Hepatic stellate cell (primary cell): ENCODE results near the gene VPS37C.

Source experiments
- DNase-seq: peaks from one replicate; pipeline ENCODE4 v3.0.0; 2011; ENCODE audit warnings: low spot score

VPS37C gene

DNA sequence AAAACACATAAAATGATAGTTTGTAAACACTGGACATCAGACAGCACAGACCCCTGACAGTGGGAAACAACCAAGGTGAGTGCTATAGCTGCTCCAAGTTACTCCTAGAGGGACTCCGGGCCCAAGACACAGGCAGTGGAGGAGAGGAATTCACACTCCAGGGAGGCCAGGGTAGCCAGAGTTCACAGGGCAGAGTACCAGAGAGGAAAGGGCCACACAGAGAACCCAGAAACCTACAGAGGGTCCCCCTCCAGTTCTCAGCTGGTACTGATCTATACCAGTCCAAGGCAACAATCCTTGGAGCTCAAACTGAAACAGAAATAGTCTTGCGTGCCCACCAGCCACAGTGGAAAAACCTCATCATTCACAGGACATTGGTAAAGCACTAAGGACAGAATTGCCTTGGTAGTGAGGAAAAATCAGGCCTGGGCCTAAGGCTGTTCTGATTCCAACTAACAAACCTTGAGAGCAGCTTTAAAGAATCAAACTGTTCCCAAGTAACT is 7.6 kb downstream of the VPS37C start:
- no peak for DNase-seq

DNA sequence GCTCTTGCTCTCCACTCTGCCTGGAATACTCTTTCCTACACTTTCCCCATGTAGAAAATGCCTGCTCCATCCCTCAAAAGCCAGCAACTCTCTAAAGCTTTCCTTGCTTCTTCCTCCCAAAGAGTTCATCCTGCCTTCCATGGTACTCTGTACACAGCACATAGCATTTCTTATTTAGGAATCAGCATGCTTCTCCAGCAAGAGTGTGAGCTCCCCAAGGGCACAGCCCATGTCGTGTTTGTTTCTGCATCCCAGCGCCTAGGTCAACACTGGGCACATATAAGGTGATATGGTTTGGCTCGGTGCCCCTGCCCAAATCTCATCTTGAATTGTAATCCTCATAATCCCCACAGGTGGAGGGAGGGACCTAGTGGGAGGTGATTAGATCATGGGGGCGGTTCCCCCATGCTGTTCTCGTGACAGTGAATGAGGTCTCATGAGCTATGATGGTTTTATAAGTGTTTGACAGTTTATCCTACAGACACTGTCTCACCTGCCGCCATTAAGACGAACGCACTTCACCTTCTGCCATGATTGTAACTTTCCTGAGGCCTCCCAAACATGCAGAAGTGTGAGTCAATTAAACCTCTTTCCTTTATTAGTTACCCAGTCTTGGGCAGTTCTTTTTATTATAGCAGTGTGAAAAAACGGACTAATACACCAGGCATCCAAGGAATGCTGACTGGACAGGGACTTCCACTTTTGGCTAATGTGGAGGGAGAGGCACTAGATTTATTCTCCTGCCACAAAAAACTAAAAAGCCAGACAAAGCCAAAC is 8.2 kb downstream of the VPS37C start:
- DNase-seq: peak; percentile 79

DNA sequence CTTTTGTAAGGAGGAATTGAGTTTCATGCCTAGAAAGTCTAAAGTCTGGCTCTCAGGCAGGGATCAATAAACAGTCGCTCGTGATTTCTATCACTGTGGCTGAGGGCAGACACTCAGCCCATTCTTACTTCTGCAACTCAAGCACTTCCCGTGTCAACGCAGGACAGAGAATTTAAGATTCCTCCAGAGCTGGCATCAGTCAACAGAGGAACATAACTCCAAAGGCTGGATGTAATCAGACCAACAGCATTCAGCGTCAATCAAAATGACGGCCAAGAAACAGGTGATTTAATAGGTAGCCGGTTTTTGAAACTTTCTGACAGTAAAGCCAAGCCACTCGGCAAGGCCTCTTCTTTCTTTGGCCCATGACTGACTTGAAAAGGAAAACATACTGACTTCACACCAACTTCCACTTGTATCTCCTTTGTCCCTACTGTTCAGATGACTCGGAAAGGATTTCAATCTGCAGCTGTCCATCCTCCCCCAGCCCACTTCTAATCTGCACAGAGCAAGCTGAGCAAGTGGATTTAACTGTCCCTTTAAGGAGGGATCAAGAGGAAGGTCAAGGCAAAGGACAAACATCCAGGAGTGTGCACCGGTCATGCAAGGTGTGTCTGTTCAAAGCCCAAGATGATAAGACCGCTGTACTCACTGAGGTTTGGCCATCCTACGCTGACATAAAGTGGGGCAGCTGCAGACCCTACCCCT is 9.5 kb downstream of the VPS37C start:
- DNase-seq: no peak

DNA sequence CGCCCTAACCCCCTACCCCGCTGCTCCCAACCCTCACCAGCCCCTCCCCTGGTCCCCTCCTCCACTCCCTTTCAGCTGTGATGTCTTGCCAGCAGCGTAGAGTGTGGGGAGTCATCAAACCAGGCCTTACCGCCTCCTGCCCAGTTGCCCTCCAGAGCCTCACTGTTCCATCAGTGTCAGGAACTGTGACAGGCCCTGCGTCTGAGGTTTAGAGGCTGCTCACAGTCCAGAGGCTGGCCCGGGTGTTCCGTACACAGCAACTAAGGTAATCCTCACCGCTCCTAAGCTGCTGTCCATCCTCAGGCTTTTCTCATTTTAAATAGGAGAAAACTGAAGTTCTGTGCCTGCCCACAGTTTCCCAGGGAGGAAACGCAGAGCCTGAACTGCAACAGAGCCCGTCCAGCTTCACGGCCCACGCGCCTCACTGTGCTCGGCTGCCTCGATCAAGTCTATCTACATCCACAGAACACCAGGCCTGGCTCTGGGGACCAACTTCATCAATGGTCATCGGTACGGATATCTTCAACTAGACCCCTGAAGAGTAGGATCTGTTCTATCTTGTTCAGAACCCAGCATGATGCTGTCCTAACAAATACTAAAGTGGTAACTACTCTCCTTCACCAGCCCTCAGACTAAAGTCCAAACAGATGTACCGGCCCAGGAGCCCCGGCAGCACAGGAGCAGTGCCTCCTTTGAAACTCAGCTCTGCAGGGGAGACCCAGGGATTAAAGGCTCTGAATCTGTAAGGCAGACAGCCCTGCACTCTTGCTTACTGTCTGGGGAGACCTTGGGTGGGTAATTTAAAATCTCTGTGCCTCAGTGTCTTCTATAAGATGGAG is 10.3 kb downstream of the VPS37C start:
- DNase-seq: no peak

DNA sequence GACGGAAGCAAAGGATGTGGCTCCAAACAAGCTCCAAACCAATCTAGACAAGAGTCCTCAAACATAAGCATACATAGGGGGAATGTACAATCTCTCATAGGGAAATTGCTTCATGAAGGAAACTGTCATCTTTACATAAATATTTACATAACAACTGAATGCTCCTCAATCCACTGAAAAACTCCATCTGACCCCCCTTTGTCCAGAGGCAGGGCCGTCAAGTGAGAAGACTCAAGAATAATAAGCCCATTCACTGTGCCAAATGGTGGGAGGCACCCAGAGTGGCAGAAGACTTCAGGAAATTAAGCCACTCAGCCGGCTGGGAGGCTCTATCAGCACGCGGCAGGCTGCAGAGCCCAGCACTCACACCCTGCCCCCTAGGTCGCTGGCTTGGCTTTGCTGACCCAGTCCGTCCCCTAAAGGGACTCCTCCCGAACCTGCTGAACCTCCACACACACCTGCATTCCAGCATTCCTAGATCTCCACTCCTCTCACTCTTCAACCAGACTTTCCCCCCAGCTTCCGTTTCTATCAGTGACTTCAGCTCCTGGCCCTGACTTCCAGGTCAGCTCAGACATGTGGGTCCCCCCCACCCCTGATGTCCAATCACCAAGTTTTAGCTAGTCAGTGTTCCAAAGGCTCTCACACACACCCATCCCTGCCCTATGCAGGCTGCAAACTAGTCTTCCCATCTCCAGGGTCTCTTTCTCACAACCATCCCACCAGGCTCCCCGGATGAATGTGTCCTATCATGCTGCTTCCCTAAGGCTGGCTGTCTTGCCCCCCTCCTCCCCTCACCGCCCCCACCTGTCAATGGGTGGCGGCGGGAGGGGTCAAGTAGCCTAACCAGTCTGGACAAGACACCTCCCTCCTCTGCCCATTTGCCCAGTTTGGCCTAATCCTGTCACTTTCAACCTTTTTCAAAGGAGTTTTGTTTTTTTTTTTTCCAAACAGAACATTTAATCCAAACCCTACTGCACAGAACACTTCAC is 11.3 kb downstream of the VPS37C start:
- peak; percentile 38 for DNase-seq

DNA sequence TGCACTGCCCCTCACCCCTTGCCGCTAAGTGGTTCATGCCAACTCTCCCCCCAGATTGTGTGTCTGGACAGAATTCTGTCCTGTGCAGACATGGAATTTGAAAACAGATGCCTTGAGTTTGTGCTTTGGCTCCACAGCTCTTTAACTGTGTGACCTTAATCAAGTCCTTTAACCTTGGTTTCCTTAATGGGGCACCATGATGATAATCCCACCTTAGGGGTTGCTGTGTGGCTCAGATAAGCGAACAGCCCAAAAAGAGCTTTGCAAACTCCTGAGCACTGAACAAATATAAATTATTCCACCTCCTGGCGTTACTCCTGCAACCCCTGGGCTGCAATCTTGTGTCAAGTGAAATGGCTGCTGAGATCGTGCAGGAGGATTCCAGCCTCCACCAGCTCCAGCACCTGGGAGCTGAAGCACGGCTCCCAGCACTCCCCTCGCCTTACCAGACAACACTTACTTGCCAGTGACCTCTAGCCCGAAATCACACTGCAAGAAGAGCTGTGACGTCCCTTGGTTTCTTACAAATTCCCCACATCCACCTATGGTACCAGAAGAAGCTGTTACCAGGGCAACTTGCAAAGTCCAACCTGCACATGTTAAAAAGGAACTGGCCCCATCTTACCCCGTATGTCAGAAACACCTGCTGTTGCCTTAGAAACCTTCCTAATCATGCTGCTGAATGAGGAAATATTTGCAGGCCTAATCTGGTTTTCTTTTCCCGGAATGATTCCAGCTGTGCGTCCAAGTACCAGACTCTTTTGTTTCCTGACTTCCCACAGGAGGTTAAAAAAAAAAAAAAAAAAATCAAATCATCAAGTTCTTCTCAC is 13.2 kb downstream of the VPS37C start:
- no peak for DNase-seq

DNA sequence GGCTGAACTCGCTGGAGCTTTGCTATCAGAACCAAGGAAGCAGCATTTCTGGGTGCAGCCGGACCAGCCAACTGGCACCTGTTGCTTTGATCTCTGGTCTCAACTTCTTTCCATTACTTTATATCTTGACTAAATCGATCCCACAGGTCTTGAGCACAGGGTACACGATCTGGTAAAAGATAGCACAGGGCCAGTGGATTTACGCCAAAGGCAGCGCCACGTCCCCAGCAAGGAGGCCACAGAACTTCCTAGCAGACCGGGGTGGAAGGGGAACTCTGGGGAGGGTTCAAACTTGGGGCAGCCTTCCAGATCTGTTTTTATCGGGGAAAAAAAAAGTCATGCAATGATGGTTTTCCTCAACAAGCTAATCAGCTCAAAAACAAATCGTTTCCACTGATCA is 14.0 kb downstream of the VPS37C start:
- no peak for DNase-seq

DNA sequence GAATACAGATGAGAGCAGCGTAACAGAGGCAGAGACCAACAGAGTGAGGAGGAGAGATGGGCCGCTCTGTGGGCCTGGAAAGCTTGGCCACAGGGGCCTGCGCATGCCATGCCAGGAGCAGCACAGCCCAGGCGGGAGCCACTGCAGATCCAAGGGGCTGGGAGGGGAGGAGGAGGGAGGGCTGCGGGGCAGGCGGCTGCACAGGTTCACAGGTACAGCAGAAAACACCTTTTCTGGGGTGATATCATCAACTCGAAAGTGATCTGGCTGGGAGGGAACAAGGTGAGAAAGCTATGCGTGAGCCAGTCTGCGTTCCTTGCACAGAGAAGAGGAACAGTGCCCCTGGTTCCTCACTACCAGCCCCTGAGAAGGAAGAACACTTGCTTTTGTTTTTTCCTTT is 14.8 kb downstream of the VPS37C start:
- DNase-seq: no peak

DNA sequence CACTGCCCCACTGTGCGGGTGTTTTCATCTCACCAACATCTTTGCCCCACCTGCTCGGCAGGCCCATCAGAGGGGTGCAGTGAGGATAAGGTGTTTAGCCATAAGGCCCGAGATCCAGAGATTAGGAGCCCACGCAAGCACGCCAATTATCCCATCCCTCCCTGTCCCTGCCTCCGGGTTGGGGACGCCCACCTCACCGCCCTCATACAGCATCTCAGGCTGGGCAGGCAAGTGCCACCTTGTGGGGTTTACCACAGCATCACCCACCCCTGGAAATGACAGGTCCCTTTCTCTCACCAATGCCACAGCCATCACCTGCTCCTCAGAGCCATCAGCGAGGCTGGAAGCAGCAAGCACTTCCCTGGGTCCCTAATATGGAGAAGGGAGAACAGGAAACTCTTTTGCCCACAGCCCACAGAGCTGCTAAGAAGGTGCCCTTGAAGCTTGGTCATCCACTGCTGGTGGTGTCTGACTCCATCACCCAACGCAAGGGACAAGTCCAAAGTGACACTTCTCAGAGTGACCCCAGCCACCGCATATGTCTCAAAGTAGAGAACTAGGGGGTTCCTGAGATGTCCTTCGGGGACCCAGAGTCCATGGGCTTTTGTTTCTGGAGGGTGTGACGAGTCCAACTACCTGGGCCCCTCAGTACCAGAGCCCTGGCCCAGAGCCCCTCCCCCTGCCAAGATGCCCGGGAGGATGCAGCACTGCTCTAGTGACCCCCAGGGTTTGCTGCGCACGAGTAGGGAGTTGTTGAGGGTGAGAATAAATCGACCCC is 15.8 kb downstream of the VPS37C start:
- DNase-seq: no peak

DNA sequence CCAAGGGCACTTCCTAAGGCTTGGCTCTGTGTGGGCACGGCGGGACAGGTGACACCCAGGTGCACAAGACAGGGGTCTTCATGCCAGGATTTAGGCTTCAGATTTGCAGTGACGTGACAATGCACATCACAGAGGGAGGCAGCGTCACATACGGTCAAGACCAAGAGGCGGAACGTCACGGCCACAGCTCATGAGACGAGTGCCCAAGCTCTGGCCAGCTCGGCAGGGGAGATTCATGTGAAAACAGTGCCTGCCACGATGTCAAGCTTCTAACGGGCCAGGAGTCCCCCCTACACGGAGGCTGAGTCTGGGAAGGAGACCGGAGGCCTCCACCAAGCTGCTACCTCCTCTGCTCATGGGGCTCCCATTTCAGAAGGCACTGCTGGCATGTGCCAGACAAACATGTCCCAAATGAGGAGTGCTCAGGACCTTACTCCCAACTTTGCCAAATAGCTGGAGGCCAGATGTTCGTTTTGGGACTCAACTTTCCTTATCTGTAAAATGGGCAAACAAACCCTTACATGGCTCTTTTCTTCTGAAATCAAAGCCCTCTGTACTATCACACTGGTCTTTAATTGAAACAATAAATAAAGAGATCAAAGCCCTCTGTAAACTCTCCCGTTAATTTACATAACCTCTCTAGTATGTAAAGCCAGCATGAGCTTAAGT is 16.6 kb downstream of the VPS37C start:
- DNase-seq: no peak

DNA sequence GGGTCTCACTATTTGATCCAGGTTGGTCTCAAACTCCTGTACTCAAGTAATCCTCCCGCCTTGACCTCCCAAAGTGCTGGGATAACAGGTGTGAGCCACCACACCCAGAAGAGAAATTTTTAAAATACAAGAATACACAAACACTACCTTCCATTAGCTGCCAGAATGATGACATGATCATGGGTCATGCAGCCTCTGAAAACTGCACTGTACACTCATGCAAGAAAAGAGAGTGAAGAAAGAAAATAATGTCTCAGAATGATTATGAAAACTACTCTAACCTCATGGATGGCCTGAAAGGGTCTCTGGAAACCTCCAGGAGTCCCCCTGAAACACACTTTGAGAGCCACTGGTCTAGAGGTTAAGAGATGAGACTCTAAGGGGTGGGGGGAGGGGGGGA is 18.8 kb downstream of the VPS37C start:
- DNase-seq: no peak

DNA sequence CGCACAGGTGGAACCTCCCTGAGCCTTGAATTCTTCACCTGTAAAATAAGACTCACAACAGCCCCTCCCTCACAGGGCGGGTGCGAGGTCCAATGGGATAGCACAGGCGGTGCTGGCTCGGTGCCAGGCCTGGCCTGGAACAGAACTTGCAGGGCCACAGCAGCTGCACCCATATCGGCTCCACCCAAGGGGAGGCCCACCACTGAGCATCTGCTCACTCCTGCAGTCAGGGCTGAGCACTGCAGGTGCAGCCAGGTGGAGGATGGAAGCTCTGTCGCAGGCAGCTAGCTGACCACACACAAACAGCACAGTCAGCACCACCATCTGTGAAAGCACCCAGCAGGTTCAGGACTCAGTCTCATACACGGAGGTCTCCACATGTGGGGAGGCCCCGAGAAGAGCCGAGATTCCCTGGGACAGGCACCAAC is 19.6 kb downstream of the VPS37C start:
- no peak for DNase-seq

DNA sequence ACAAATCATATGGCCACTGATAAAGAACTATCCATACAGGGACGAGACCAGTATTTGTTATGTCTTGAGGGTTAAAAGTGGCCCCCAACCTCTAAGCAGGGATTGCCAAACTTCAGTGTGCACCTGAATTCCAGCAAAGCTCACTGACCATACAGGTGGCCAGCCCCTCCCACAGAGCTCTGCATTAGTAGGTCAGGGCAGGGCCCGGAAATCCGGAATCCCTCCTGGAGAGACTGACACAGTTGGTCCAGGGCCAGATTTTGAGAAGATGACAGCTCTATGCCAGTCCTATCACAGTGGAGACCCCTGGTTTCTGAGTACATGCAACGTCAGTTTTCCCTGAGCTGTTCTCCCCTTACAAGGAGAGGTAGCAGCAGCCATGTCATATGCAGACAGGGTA is 20.8 kb downstream of the VPS37C start:
- no peak for DNase-seq

DNA sequence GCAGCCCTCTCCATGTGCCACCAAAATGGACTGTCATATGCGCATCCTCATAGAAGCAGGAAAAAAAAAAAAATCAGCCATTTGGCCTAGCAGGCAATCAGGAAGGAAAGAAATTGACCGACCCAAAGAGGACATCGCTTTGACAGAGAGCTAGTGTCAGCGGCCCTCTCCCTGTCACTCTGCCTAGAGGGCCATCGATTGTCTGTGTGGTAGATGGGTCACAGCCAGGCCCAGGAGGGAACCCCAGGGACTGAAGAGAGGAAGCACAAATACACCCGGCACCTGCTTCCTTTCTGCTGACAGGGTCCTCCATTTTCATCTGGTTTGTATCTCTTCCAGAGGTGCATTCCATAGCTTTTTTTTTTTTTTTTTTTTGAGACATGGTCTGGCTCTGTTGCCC is 21.8 kb downstream of the VPS37C start:
- no peak for DNase-seq

DNA sequence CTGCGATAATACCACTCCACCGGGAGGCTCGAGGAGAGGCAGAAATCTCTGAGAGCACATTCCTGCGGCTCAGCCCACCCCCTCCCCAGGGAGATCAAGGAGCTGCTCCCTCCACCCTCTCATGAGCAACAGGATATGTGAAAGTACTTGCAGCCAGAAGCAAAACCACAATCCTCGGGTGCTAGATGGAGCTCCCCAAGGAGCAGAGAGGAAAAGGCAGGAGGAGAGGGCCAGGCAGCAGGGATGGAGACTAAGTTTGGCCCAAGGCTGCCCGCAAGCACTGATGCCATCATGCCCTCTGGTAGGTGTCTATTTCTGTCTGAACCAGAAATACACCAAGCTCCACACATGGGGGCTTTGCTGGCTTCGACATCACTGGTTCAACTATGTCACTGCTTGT is 22.3 kb downstream of the VPS37C start:
- peak; percentile 94 for DNase-seq

DNA sequence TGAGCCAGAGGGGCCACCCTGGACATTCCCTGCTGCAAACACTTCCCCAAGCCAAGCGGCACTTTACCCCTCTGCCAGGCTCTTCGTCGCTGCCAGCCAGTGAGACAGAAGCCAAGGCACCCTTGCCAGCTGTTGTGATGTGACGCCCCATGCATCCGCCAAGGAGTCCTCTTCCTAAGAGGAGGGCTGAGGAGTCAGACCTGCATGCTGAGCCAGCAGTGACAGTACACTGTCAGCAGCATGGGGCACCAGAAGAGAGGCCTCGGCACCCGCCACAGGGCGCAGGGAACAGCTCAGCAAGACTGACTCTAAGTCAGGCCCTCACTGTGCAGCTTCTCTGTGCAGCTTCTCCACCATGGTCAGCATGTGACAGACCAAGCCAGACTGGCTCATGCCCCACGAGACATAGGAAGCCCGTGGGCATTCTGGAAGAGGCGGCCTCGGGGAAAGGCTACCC is 26.4 kb downstream of the VPS37C start:
- no peak for DNase-seq

DNA sequence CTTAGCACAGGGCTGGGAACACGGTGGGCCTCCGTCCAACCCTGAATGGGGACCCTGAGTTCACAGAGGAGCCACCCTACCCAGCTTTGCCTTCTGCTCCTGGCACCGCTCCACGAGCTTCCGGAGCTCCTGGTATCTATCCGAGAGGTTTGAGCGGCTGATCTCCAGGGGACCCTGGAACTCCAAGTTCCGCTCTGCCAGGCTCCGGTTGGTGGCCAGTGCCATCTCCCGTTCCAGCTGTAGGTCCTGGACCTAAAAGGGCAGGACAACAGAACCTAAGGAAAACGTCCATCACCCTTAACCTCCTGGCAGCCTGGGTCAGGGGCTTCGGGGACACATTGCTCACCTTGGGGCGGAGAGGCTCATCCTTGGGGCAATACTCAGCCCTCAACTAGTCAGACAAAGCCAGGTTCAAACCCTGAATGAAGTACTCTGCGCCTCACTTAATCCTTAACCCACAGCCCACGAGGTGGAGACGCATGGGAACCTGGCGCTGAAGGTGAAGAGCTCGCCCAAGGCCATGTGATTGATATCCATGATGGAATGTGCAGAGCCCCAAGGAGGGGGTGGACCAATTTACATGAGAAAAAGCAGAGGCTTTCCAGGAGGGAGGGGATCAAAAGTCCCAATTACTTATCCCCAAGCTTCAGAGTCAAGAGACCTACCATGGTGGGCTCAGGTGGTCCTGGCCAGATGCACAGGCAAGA is 27.1 kb downstream of the VPS37C start:
- DNase-seq: no peak

DNA sequence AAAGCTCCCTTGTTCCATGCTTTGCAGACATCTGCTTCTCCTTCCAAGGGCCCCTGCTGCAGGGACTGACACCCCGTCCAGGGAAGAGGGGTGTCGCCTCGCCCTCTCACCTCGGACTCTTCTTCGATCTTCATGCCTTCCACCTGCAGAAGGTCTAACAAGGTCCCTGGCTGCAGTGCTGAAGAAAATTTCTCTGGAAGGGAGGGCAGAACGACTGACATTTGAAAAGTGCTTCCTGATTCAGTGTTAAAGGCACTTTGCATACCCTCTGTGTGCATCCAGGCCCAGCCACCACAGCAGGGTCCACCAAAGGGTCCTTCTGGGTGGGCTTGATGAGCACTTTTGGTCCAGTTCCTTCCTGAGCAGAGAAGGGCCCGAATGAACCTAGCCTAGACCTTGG is 28.1 kb downstream of the VPS37C start:
- DNase-seq: no peak
